MV-4-11 (cell line): Measurements from ENCODE around the gene GNG3.
"Not testable (repeated sequence)": the region's sequence is repeated elsewhere in the genome, so short reads cannot be mapped to it uniquely, and the experiment has no call there.

Source experiments
- DNase-seq: peaks from one replicate; lab custom pipeline; 2025; lab: John Stamatoyannopoulos, UW

The GNG3 gene

DNA sequence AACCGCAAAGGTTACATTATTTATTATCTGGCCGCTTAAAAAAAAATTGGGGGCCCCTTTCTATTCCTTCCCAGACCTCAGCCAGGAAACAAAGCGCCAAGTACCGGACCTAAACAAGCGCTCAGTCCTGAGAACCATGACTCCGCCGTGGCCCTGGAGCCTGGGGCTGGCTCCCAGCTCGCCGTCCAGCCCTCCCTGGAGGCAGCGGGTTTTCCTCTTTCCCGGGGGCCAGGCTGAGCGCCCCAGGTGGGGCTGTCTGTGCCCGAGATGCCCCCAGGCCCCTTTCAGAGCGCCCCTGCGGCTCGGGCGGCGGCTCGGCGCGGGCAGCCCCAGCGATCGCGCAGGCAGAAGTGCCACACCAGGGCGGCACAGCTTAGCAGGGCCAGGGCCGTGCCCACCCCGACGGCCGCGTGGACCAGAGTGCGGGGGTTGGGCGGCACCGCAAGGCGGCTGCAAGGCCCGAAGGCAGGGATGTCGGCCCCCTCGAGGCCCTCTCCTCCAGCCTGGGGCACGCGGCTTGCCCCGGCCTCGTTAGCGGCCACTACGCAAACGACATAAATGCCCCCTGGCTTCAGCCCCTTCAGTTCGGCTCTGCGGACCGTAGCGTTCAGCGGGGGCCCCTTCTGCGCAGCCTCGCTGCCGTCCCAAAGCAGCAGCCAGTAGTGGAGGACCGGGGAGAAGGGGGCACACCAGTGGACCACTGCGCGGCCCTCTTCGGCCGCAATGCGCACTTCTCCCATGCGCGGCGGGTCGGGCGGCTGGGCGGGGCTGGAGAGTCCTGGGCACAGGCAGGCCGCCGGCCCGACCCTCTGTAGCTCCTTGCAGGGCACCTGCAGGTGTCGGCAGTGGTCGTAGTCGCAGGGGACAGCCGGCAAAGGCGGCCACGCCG lies 19.7 kb upstream of the GNG3 start:
- no peak for DNase-seq

- DNase-seq: no peak
Observed at GRCh38 chr11:62688491-62688890, 19.0 kb upstream of the GNG3 start.

- DNase-seq: no peak
Observed at GRCh38 chr11:62689421-62690183, 17.9 kb upstream of the GNG3 start, which contains the start of gene LRRN4CL. TSS of gene LRRN4CL (minus strand) at chr11:62689530. CDS start at chr11:62688508, 1,022 bp downstream.

- not testable (repeated sequence) for DNase-seq
Observed at GRCh38 chr11:62693624-62694023, 13.9 kb upstream of the GNG3 start.

DNA sequence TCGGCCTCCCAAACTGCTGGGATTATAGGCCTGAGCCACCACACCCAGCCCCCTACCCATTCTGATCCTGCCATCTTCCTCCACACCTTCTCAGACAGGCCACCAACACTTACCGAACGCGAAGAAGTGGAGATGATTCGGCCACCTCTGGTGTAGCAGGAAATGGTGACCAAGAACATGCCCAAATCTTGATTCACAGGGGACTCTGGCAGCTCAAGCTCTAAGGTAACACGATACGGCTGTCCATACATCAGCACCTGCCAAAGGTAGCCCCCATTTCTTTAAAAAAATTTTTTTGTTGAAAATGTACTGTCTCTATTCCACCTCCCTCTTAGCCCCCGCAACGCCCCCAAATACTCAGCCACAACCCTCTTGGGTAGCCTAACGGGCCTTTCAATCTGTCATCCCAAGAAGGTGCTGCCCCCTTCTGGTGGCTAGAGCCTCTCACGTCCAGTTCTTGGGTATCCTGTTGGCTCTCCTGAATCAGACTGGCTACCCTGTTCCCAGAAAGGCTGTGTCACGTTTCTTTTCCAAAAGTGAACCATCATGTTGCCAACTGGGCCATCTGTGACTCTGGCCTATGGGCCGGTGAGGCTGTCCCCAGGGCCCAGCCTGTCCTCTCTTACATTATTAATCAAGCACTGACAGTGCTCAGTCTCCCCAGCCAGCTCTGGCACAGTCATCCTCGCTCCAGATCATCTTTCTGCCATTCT lies 12.9 kb upstream of the GNG3 start:
- peak; percentile 46 for DNase-seq

- DNase-seq: peak; percentile 16
Observed at GRCh38 chr11:62702246-62702645, 5.2 kb upstream of the GNG3 start.

- DNase-seq: peak; percentile 3
Observed at GRCh38 chr11:62703921-62704320, 3.6 kb upstream of the GNG3 start.

DNA sequence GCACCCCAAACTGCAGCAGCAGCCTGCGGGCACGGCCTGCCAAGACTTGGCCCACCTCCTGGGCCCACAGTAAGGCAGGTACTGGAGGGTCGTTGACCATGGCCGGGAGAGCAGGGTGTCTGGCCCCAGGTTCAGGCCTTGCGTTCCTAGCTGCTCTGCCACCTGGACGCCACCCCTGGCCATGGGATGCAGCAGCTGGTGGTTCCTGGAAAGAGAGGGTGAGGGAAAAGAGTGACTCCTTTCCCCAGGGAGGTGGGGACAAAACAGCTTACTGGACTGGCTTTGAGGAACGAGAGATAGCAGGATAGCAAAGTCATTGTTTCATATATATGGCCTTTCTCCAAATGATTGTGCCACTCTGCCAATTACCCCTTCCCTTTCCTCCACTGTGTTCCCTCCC lies 2.1 kb upstream of the GNG3 start:
- no peak for DNase-seq

DNA sequence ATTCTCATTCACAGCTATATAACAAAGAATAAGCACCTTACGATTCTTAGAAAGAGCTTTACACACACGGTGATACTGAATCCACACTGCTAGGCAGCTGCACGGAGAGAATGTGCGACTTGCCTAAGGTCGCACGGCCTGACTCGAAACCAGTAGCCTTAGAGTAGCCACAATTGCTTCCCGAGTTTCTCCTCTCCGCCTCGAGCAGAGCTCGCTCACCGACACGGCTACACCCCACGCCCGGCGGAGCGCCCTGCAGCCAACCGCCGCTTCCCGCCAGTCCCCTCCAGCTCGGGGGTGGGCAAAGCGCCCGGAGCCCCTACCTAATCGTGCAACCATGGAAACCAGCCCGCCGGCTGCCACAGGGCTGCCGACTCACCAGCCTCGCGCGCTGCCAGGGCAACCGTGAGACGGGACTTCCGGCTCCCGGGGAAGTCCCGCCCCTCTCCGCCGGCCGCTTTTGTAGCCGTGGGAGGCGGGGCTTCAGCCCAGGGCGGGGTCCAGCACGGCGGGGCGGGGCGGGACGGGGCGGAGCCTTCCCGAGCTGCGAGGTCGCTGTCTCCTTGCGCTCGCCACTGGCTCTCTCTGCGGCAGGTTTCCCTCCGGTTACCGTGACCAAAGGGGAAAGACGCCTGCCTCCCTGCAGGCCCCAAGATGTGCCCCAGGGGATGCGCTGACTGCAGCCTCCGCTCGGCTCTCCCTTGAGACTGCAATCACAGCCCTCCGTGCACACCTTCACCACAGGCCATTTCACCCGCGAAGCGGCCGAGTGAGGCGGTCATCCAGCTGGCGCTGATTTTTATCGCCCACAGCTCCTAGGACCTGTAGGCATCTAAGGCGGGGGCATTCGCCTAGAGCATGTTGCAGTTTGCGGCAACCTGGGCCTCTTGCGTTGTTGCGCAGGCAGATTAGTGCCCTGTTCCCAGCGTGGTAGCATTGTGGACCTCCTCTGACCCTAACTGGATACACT lies 1.3 kb upstream of the GNG3 start:
- peak; percentile 86 for DNase-seq

GRCh38 chr11:62706850-62707247 lies 627 bp upstream of the GNG3 start:
- no peak for DNase-seq

- DNase-seq: no peak
Observed at GRCh38 chr11:62708392-62708791, 916 bp downstream of the GNG3 start.

- DNase-seq: no peak
Observed at GRCh38 chr11:62708793-62709192, 1.3 kb downstream of the GNG3 start.

- DNase-seq: peak; percentile 99
Observed at GRCh38 chr11:62709247-62710000, 1.9 kb downstream of the GNG3 start.

- peak; percentile 41 for DNase-seq
Observed at GRCh38 chr11:62710001-62710345, 2.5 kb downstream of the GNG3 start.

GRCh38 chr11:62712276-62712812 lies 4.9 kb downstream of the GNG3 start:
- no peak for DNase-seq

- DNase-seq: no peak
Observed at GRCh38 chr11:62712861-62713260, 5.4 kb downstream of the GNG3 start.

DNA sequence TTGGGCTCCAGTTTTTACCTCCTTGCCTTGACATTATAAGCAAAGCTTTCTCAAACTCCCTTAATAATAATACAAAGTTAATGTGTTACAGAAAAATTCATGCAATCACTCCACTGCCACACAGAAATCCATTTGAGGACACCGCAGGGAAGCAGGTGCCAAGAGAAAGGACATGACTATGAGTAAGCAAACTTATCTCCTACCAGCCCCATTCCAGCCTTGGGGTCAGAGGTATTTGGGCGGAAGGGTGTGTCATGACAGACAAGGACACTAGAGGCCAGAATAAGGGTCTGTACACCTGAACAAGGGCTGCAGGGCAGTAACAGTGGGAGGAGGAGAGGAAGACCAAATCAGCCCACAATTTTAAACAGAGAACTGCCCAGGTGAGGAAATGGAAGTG lies 5.9 kb downstream of the GNG3 start:
- no peak for DNase-seq

DNA sequence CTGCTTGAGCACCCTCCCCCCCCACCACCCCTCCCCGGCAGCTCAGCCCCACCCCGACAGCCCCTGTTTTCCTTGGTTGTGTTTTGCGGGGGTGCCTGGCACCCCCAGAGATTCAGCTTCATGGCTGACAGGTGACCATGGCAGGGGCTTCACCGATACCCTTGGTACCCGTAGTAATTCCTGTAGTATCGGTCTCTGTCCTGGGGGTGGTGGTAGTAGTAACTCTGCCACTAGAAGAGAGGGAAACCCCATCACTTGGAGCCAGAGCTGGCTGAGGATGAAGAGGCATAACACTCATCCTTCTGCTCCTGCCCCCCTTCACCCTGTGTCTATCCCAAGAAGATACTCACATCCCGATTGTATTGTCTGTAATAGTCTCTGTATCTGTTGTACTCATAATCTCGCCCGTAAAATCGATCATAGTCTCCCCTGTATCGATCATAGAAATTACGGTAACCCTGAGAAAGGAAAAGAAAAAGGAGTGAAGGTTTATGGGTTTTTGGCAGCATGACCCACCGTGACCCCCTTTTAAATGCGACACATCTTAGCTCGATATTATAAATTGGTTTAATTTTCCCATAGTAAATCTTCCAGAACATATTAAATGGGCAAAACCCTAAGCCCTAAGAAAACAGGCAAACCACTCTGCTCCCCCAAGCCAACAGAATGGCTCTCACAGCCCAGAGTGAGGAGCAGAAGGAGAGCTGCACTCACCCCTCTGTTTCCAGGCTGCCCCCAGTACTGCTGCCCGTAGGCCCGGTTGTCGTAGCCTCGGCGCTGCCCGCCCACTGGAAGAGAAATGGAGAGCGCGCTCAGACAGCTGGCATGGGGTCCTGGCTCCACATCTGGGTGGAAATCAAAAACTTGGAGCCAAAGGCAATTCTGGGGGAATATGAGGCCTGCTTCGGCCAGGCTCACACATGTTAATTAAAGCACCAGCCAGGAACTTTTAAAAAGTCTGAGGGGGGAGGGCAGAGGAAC lies 8.0 kb downstream of the GNG3 start:
- DNase-seq: no peak

- DNase-seq: no peak
Observed at GRCh38 chr11:62716206-62716605, 8.7 kb downstream of the GNG3 start.
